GM10248 (cell line): ENCODE data around the gene MYO15A.

Source experiments
- CTCF ChIA-PET: fragments of 300-600 bp; sonication (Branson Sonifier 250); formaldehyde crosslinking; extraction: SDS; loops from one replicate; lab custom pipeline; 2021; ENCODE audit warnings: antibody characterized with exemption; lab: Yijun Ruan, JAX
- POLR2A ChIA-PET: fragments of 350-650 bp; sonication (Branson Sonifier 250); formaldehyde crosslinking; extraction: SDS; loops from one replicate; lab custom pipeline; 2020; ENCODE audit warnings: antibody characterized with exemption; lab: Yijun Ruan, JAX
- DNase-seq: peaks from one replicate; pipeline ENCODE4 v3.0.0; 2012; ENCODE audit errors: extremely low spot score
- CTCF ChIP-seq: IDR thresholded peaks from 2 replicates; pipeline ENCODE4 v1.5.1; 2012; ENCODE audit warnings: mild to moderate bottlenecking, low read depth; ENCODE audit errors: extremely low read depth, missing control alignments, control extremely low read depth

Gene MYO15A

GRCh38 chr17:18218756-18219415, 110.3 kb downstream of the MYO15A start:
- ChIA-PET POLR2A (no interaction called here), CTCF (interaction anchor here (0.7 to 4.2 kb wide), 10 partner anchors 10 to 76 kb away, joined by 3 to 14 read pairs (median 4); no protein-coding TSS in a partner anchor)
- DNase-seq: no peak
- no peak for TF ChIP-seq CTCF

GRCh38 chr17:18224053-18224386, 115.5 kb downstream of the MYO15A start:
- TF ChIP-seq CTCF: no peak
- CTCF ChIA-PET: interaction anchor here (0.9 to 1.6 kb wide), 5 partner anchors 8 to 402 kb away, joined by 3 to 4 read pairs (median 3); no protein-coding TSS in a partner anchor
- POLR2A ChIA-PET: no interaction called here
- no peak for DNase-seq

- CTCF ChIA-PET: interaction anchor here (1.0 to 1.6 kb wide), 4 partner anchors 9 to 402 kb away, joined by 3 to 4 read pairs (median 3); no protein-coding TSS in a partner anchor
- no peak for TF ChIP-seq CTCF
- DNase-seq: no peak
- POLR2A ChIA-PET: no interaction called here
Measured at GRCh38 chr17:18224387-18225120, 116.0 kb downstream of the MYO15A start.

GRCh38 chr17:18225121-18225641, 116.6 kb downstream of the MYO15A start, which contains the start of gene LLGL1:
Gene LLGL1, plus strand, starts transcription at chr17:18225635. Its CDS starts 48 bp downstream, at chr17:18225683.
- CTCF ChIA-PET: interaction anchor here (1.0 to 1.1 kb wide), 2 partner anchors 10 to 401 kb away, joined by 3 read pairs; no protein-coding TSS in a partner anchor
- DNase-seq: peak; percentile 99

GRCh38 chr17:18225642-18226283, 117.2 kb downstream of the MYO15A start:
- ChIA-PET POLR2A (interaction anchor here (0.6 kb wide), 1 partner anchor 10 kb away, joined by 3 read pairs; no protein-coding TSS in a partner anchor), CTCF (interaction anchor here (1.6 kb wide), 1 partner anchor 22 kb away, joined by 4 read pairs; no protein-coding TSS in a partner anchor)
- no peak for TF ChIP-seq CTCF
- no peak for DNase-seq

More at GRCh38 chr17:18225121-18225641, 116.6 kb downstream of the MYO15A start, which contains the start of gene LLGL1:
- POLR2A ChIA-PET: interaction anchor here (0.6 kb wide), 1 partner anchor 10 kb away, joined by 3 read pairs; no protein-coding TSS in a partner anchor
- no peak for TF ChIP-seq CTCF
